ENCODE results near the gene DPP4.

DNA sequence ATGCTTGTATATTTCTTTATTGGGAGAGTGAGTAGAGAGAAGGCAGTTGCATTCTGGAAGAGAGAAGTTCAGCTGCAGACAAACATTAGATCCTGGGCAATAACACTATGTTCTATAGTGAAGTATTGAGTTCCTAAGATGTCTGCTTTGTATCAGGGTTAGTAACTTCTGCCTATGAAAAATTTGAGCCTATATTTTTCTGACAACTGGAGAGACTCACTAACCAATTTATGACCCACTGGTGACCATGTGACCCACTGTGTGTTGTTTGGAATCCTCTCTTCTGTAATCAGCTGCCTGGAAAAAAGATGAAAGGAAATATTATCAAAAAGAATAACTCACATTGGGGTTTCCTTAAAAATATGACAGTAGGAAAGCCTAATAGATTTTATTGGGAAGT lies 35.3 kb downstream of the DPP4 start:
- TF ChIP-seq EZH2phosphoT487 (IDR thresholded peaks at IDR 0.05; ENCODE audit: low read depth), result no peak
- TF ChIP-seq, protein P1, sequence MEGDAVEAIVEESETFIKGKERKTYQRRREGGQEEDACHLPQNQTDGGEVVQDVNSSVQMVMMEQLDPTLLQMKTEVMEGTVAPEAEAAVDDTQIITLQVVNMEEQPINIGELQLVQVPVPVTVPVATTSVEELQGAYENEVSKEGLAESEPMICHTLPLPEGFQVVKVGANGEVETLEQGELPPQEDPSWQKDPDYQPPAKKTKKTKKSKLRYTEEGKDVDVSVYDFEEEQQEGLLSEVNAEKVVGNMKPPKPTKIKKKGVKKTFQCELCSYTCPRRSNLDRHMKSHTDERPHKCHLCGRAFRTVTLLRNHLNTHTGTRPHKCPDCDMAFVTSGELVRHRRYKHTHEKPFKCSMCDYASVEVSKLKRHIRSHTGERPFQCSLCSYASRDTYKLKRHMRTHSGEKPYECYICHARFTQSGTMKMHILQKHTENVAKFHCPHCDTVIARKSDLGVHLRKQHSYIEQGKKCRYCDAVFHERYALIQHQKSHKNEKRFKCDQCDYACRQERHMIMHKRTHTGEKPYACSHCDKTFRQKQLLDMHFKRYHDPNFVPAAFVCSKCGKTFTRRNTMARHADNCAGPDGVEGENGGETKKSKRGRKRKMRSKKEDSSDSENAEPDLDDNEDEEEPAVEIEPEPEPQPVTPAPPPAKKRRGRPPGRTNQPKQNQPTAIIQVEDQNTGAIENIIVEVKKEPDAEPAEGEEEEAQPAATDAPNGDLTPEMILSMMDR (IDR thresholded peaks at IDR 0.05; ENCODE audit: low read depth, low read length), result no peak
